LNCaP clone FGC (cell line): ENCODE results near the gene FOXJ2.

Source experiments
- DNase-seq: peaks from one replicate; pipeline ENCODE4 v3.0.0-alpha.2; 2011; ENCODE audit warnings: low read depth
- H3K4me3 ChIP-seq: 2 replicates; pipeline ENCODE4 v1.5.1; 2011; ENCODE audit warnings: mild to moderate bottlenecking, low read depth, low read length, control low read depth
- CTCF ChIP-seq: IDR thresholded peaks from 2 replicates; pipeline ENCODE4 v1.5.1; 2012; ENCODE audit warnings: mild to moderate bottlenecking; ENCODE audit not compliant: control insufficient read depth, insufficient read depth; ENCODE audit errors: extremely low read depth

The FOXJ2 gene

DNA sequence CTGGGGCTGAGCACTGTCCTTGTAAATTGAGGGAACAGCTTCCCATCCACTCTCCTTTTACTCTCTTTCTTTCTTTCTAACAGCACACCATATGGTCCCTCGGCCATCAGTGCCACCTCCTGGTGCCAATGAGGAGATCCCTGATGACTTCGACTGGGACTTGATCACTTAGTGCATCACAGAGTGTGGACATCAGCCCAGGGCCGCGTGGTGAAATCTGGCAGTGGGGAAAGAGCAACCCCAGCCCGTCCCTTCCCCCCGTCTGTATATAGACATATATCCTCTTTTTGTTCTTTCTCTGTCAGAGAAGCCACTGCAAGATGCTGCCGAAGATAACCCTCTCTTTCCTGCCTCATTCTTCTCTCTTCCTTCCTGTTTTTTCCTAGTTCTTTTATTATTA is 20.2 kb downstream of the FOXJ2 start:
- DNase-seq: no peak
- no peak overlapping the region for H3K4me3 ChIP-seq
- TF ChIP-seq CTCF: no peak

DNA sequence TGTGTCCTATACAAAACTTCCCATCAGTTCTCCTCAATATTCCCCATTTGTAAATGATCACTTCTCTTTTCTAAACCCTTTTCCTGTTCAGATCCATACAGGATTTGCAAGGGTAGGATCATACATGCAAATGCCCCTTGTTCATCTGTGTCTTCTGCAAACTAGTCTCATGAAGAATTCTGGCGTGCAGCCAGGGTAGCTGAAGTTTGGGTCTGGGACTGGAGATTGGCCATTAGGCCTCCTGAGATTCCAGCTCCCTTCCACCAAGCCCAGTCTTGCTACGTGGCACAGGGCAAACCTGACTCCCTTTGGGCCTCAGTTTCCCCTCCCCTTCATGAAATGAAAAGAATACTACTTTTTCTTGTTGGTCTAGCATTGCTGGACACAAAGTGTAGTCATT is 22.3 kb downstream of the FOXJ2 start:
- TF ChIP-seq CTCF: no peak
- H3K4me3 ChIP-seq: no peak overlapping the region
- no peak for DNase-seq

GRCh38 chr12:8057306-8057705 is 24.8 kb downstream of the FOXJ2 start:
- no peak for TF ChIP-seq CTCF
- no peak for DNase-seq

GRCh38 chr12:8057839-8058238 is 25.3 kb downstream of the FOXJ2 start:
- H3K4me3 ChIP-seq: no peak overlapping the region
- DNase-seq: no peak

More at GRCh38 chr12:8057306-8057705, 24.8 kb downstream of the FOXJ2 start:
- no peak overlapping the region for H3K4me3 ChIP-seq

GRCh38 chr12:8058506-8058905 is 26.0 kb downstream of the FOXJ2 start:
- TF ChIP-seq CTCF: no peak
- DNase-seq: no peak
- no peak overlapping the region for H3K4me3 ChIP-seq

More at GRCh38 chr12:8057839-8058238, 25.3 kb downstream of the FOXJ2 start:
- no peak for TF ChIP-seq CTCF

- no peak for TF ChIP-seq CTCF
- no peak overlapping the region for H3K4me3 ChIP-seq
- DNase-seq: no peak
Measured at GRCh38 chr12:8064131-8064530, 31.6 kb downstream of the FOXJ2 start.

DNA sequence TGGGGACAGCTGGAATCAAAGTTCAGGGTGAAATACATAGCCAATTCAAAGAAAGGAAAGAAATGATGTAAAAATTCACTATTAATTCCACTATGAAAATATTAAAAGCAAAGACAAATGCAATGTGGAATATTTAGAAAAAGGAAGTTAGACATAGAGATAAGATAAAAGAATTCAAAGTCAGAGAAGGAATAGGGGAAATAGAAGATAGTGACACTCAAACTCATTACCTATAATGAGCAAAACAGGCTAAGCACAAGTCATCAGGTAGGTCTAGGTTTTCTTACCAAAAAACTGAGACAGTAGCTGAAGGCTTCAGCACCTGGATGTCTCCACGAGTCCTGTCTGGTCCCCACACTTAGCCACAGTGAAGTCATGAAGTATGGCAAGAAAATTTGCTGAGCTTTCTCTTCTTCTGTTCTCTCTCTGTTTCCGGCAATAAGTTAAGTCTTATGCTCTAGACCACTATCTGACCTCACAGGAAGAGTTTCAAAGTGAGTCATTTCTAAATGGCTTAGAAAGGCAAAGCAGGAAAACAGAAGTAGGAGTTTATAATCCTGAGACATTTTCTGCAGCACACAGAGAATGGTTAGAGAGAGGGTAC is 33.6 kb downstream of the FOXJ2 start, which contains the start of gene C3AR1:
TSS of gene C3AR1 (minus strand) at position 369 of the 604 bp plus-strand sequence. CDS start 6,174 bp downstream, outside the sequence.
- H3K4me3 ChIP-seq: no peak within 1 kb of the TSS
- TF ChIP-seq CTCF: no peak
- DNase-seq: no peak
